LNCaP clone FGC (cell line): Measurements from ENCODE around the gene NAA40.

ENCODE experiments used
- DNase-seq: peaks from one replicate; pipeline ENCODE4 v3.0.0-alpha.2; 2011; ENCODE audit warnings: low read depth
- H3K4me3 ChIP-seq: 2 replicates; pipeline ENCODE4 v1.5.1; 2011; ENCODE audit warnings: mild to moderate bottlenecking, low read depth, low read length, control low read depth
- TF ChIP-seq, protein P1 (sequence below): IDR thresholded peaks from 2 replicates; pipeline ENCODE4 v1.5.1; 2012; ENCODE audit warnings: mild to moderate bottlenecking; ENCODE audit not compliant: control insufficient read depth, insufficient read depth; ENCODE audit errors: extremely low read depth

The NAA40 gene

DNA sequence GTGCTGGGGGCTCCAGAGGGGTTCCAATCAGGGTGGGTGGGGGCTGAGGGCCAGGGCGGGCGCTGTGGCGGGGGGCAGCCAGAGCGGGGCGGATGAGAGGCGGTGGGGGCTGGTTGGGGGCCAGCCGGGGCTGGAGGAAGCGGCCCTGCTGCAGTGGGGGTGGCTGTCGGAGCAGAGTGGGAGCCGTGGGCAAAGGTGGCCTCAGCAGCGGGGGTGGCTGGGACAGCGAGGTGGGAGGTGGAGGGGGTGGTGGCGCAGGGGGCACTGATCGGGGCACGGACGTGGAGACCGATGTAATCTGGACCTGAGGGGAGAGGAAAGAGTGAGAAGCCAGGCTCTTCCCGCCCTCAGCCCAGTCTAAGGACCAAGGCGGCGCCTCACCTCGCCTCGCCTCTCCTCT lies 26.9 kb upstream of the NAA40 start:
- no peak for DNase-seq
- TF ChIP-seq, protein P1, sequence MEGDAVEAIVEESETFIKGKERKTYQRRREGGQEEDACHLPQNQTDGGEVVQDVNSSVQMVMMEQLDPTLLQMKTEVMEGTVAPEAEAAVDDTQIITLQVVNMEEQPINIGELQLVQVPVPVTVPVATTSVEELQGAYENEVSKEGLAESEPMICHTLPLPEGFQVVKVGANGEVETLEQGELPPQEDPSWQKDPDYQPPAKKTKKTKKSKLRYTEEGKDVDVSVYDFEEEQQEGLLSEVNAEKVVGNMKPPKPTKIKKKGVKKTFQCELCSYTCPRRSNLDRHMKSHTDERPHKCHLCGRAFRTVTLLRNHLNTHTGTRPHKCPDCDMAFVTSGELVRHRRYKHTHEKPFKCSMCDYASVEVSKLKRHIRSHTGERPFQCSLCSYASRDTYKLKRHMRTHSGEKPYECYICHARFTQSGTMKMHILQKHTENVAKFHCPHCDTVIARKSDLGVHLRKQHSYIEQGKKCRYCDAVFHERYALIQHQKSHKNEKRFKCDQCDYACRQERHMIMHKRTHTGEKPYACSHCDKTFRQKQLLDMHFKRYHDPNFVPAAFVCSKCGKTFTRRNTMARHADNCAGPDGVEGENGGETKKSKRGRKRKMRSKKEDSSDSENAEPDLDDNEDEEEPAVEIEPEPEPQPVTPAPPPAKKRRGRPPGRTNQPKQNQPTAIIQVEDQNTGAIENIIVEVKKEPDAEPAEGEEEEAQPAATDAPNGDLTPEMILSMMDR: no peak
- H3K4me3 ChIP-seq: no peak overlapping the region

DNA sequence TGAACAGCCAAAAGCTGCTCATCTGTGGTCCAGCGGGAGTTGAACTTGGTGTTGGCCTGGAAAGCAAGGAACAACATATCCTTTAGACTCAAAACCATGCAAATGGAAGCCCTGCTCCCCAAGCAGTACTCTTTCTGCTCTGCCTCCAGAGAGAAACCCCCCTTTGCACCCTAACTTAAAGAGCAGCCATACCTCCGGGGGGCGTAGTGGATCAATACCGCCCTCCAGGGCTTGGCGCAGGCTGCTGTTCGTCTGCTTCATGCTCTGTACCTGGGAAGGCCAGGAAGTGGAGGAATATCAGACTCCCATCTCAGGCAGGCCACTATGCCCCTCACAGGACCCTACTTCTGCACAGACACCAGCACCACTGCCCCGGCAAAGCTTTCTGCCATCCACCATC lies 26.1 kb upstream of the NAA40 start:
- no peak for DNase-seq
- TF ChIP-seq, protein P1: no peak
- no peak overlapping the region for H3K4me3 ChIP-seq

DNA sequence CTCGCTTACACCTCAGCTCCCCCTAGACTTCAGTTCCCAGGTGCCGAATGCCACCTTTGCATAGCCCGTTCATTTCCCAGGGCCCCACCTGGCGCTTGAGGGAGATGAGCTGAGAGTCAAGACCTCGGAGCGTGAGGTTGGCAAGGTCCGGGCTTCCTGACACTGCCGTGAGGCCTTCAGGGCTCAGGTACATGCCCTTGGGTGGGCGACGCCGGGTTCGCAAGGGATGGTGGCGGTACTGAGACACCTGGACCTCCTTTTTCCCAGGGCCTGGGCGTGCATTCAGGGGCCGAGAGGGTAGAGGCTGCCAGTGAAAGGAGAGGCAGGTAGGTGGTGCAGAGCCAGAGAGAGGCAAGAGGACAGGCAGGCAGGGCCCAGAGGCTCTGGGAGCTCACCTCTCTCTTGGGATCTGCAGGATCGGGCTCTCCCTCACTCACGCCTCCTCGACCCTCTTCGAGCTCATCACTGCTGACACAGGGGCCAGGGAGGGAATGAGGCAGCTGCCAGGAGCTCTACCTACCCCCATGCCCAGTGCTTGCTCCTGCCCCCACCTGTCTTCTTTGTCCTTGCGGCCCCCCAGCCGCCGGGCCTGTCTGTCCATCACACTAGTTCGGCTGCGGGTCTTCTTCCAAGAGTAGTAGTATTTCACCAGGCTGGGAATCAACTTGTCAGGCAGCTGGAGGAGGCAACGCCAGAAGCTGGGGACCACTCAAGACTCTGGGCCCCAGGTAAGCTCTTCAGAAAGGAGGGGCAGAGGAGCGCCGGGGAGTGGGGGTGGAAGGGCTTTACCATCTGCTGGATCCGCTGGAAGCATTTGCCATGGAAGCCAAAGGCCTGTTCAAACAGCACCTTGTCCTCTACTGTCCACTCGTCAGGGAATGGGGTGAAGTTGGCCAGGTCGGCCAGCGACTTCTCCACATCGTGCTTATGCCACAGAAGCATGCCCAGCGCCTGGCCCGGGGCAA lies 24.7 kb upstream of the NAA40 start:
- no peak for DNase-seq
- H3K4me3 ChIP-seq: no peak overlapping the region
- TF ChIP-seq, protein P1: no peak

DNA sequence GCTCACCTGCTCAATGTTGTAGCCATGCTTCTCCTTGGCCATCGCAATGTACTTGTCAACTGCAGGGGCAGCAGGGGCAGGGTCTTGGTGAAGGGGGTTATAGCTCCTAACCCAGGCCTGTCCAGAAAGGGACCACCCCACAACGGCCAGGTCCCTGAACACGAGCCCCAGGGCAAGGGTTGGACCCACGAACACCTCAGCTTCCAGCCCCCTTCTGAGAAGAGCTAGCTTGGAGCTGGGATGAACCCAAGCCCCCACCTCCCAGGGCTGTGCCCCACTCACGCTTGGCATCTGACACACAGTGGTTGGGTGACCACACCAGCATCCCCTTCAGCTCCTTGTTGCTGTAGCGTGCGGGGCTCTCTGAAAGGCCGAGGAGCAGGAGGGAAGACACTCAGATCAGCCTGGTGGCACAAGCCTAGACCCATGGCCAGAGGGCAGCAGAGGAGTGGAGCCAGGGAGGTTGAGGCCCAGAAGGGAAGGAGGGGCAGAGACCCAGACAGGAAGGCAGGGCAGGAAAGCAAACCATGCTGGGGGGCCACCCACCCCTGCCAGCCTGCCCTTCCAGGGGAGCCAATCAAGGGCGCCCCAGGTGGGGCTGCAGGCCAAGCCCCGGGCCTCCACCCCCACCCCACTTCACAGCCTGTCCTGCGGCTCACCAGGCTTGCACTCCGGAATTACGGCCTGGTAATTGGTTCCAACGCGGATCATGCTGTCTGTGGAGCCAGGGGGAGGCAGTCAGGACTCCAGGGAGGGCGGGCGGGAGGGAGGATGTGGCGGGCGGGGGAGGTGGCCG lies 23.7 kb upstream of the NAA40 start:
- TF ChIP-seq, protein P1: no peak
- DNase-seq: no peak
- no peak overlapping the region for H3K4me3 ChIP-seq

DNA sequence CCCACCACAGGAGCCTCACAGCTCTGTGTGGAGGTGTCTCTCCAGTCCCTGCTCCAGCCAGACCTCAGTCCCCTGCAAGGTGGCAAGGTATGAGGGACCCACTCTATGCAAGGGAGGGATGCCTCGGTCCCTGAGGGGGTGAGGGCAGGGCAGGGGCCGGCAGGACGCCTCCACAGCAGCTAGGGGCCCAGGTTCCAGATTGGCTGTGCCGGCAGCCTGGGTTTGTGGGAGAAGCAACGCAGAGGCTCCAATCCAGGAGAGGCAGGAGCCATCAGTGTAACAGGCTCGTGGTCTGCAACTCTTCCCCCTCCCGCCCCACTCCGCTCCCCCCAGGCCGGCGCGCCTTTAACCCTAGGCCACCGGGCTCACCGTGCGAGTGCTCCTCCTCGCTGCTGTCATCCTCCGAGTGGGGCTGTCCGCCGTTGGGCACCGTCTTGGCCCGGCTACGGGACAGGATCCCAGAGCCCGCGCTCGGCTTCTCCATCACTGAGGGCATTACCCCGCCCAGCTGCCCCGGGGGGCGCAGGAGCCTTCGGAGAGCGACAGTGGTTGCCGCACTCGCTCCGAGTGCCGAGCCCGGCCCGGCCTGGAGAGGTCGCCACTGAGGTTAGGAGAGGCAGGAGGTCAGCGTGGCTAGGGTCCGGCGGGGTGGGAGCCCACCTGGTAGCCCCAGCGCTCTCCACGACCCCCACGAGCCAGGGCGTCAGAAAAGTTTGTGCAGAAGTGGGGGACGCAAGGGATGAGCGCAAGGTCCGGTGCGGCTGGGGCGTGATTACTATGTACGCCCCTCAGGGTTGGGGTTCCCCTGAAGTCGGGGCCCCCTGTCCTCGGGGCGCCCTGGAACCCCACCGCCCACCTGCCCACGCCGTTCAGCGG lies 22.6 kb upstream of the NAA40 start:
- DNase-seq: no peak
- TF ChIP-seq, protein P1: peak; percentile 42; the same call in 1 of the 2 replicates
- peak overlapping the region; percentile 55 for H3K4me3 ChIP-seq

DNA sequence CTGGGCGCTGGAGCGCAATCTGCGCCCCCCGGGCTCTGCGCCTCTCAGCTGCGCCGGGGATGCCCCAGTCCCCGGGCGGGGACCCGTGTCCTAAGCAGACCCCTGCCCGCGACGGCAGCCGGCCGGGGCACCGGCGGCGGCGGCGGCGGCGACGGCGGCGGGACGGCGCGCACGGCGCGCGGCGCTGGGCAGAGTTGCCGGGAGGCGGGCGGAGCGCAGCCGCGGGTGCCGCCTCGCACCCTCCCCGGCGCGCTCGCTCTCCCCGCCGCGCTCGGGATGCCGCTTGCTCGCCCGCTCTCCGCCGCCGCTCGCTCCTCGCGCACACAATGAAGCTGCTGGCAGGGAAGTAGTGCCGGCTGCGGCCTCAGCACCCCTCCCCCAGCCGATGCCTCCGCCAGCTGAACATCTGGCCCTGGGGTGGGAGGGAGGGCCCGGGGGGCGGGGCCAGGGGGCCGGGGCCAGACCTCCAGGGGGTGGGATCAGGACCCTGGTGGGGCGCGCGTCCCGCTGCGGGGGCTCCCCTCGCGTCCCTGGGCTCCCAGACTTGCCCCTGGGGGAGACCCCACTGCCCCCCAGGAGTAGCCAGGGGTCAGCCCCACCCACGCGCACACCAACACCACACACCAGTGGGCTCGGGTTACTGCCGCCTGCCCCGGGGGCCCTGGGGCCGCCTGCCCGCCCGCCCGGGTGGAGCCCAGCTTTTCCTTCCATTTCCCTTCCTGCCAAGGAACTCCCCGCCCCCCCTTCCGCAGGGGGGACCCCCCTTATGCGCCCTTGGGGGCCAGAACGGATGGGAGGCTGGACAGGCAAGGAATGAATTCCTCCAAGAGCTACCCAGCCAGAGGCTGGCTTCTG lies 21.7 kb upstream of the NAA40 start, which contains the start of gene RCOR2:
TSS of gene RCOR2 (minus strand) at position 328 of the 855 bp plus-strand sequence. CDS start 708 bp downstream, outside the sequence.
- H3K4me3 ChIP-seq: peak within 1 kb of the TSS; percentile 55
- DNase-seq: peak; percentile 28
- TF ChIP-seq, protein P1: no peak
